SKM-1 (cell line): ENCODE measurements around the gene SYT1.
"Not testable (repeated sequence)": the region's sequence is repeated elsewhere in the genome, so short reads cannot be mapped to it uniquely, and the experiment has no call there.

ENCODE experiments used
- DNase-seq: peaks from one replicate; lab custom pipeline; 2025; ENCODE audit not compliant: unreplicated experiment; lab: John Stamatoyannopoulos, UW

The SYT1 gene

GRCh38 chr12:78966062-78966461, 101.5 kb downstream of the SYT1 start:
- DNase-seq = no peak

GRCh38 chr12:78966926-78967325, 102.4 kb downstream of the SYT1 start:
- DNase-seq = no peak

- DNase-seq = no peak
These were observed 103.7 kb downstream of the SYT1 start for GRCh38 chr12:78968226-78968625.

- no peak for DNase-seq
These were observed 105.5 kb downstream of the SYT1 start for GRCh38 chr12:78970041-78970440.

- DNase-seq = peak; percentile 3
These were observed 112.8 kb downstream of the SYT1 start for GRCh38 chr12:78977304-78977867.

GRCh38 chr12:78994168-78994791, 129.7 kb downstream of the SYT1 start:
- no peak for DNase-seq

- DNase-seq = no peak
These were observed 135.9 kb downstream of the SYT1 start for GRCh38 chr12:79000501-79000900.

- DNase-seq = no peak
These were observed 136.8 kb downstream of the SYT1 start for GRCh38 chr12:79001404-79001803.

- no peak for DNase-seq
These were observed 141.7 kb downstream of the SYT1 start for GRCh38 chr12:79006306-79006705.

GRCh38 chr12:79008591-79008990, 144.0 kb downstream of the SYT1 start:
- DNase-seq = no peak

- no peak for DNase-seq
These were observed 148.1 kb downstream of the SYT1 start for GRCh38 chr12:79012636-79013035.

GRCh38 chr12:79016181-79016580, 151.6 kb downstream of the SYT1 start:
- DNase-seq = no peak

- no peak for DNase-seq
These were observed 155.1 kb downstream of the SYT1 start for GRCh38 chr12:79019672-79020071.

GRCh38 chr12:79020106-79020505, 155.5 kb downstream of the SYT1 start:
- no peak for DNase-seq

GRCh38 chr12:79021021-79021420, 156.4 kb downstream of the SYT1 start:
- DNase-seq = no peak

GRCh38 chr12:79023261-79023660, 158.7 kb downstream of the SYT1 start:
- DNase-seq = no peak

- no peak for DNase-seq
These were observed 159.2 kb downstream of the SYT1 start for GRCh38 chr12:79023784-79024183.

GRCh38 chr12:79033788-79034187, 169.2 kb downstream of the SYT1 start:
- no peak for DNase-seq

- not testable (repeated sequence) for DNase-seq
These were observed 180.2 kb downstream of the SYT1 start for GRCh38 chr12:79044748-79045147.

GRCh38 chr12:79045149-79045703, 180.7 kb downstream of the SYT1 start:
- DNase-seq = not testable (repeated sequence)

- no peak for DNase-seq
These were observed 181.4 kb downstream of the SYT1 start for GRCh38 chr12:79046021-79046420.

GRCh38 chr12:79048962-79049361, 184.4 kb downstream of the SYT1 start:
- no peak for DNase-seq

GRCh38 chr12:79053394-79053793, 188.8 kb downstream of the SYT1 start:
- no peak for DNase-seq
